Stimulated activated CD4-positive, alpha-beta T cell treated with anti-CD3 and anti-CD28 coated beads, Interleukin-15, amount 100 ng/mL, for 24 hours (primary cell): ENCODE measurements around the gene NPLOC4.

Source experiments
- DNase-seq: peaks from one replicate; pipeline ENCODE4 v3.0.0-alpha.2; 2020

Gene NPLOC4

GRCh38 chr17:81515530-81516041 is 121.3 kb downstream of the NPLOC4 start:
- DNase-seq: no peak

- DNase-seq: peak; percentile 85
Observed at GRCh38 chr17:81514739-81515529, 122.0 kb downstream of the NPLOC4 start.

GRCh38 chr17:81514489-81514738 is 122.5 kb downstream of the NPLOC4 start:
- DNase-seq: no peak

- peak; percentile 72 for DNase-seq
Observed at GRCh38 chr17:81513753-81514488, 123.0 kb downstream of the NPLOC4 start.

- DNase-seq: peak; percentile 78
Observed at GRCh38 chr17:81513372-81513752, 123.5 kb downstream of the NPLOC4 start.

GRCh38 chr17:81512562-81513371 is 124.1 kb downstream of the NPLOC4 start, which contains the start of gene ACTG1:
Gene ACTG1, minus strand, starts transcription at chr17:81512799. Its CDS starts 445 bp downstream, at chr17:81512354.
- peak; percentile 92 for DNase-seq

GRCh38 chr17:81511804-81512561 is 124.9 kb downstream of the NPLOC4 start:
- DNase-seq: peak; percentile 68

- DNase-seq: no peak
Observed at GRCh38 chr17:81511554-81511803, 125.4 kb downstream of the NPLOC4 start.

- DNase-seq: peak; percentile 52
Observed at GRCh38 chr17:81510785-81511553, 125.9 kb downstream of the NPLOC4 start.

- DNase-seq: no peak
Observed at GRCh38 chr17:81509972-81510784, 126.7 kb downstream of the NPLOC4 start.

- peak; percentile 47 for DNase-seq
Observed at GRCh38 chr17:81509207-81509971, 127.5 kb downstream of the NPLOC4 start.

- peak; percentile 40 for DNase-seq
Observed at GRCh38 chr17:81508639-81509206, 128.2 kb downstream of the NPLOC4 start.
